ENCODE data around the gene C2CD2.
"Not testable (repeated sequence)": the region's sequence is repeated elsewhere in the genome, so short reads cannot be mapped to it uniquely, and the experiment has no call there.

Gene C2CD2

GRCh38 chr21:41958886-41959563 lies 5.2 kb upstream of the C2CD2 start:
- DNase-seq (ENCODE audit: low read depth in 3 of 3, low spot score in 1 of 3), result no peak

- no peak for DNase-seq (ENCODE audit: low read depth in 3 of 3, low spot score in 1 of 3)
Observed at GRCh38 chr21:41957991-41958766, 4.4 kb upstream of the C2CD2 start.

- DNase-seq (ENCODE audit: low read depth in 3 of 3, low spot score in 1 of 3), result no peak
Observed at GRCh38 chr21:41956926-41957729, 3.3 kb upstream of the C2CD2 start.

GRCh38 chr21:41955516-41955915 lies 1.7 kb upstream of the C2CD2 start:
- DNase-seq (ENCODE audit: low read depth in 3 of 3, low spot score in 1 of 3), result no peak

- no peak for DNase-seq (ENCODE audit: low read depth in 3 of 3, low spot score in 1 of 3)
Observed at GRCh38 chr21:41954654-41955499, 1.1 kb upstream of the C2CD2 start.

- DNase-seq (ENCODE audit: low read depth in 3 of 3, low spot score in 1 of 3), result no peak
Observed at GRCh38 chr21:41953249-41953830, 478 bp downstream of the C2CD2 start.

GRCh38 chr21:41952568-41953248 lies 1.1 kb downstream of the C2CD2 start:
- DNase-seq (ENCODE audit: low read depth in 3 of 3, low spot score in 1 of 3), result no peak

GRCh38 chr21:41951876-41952567 lies 1.8 kb downstream of the C2CD2 start:
- no peak for DNase-seq (ENCODE audit: low read depth in 3 of 3, low spot score in 1 of 3)

- DNase-seq (ENCODE audit: low read depth in 3 of 3, low spot score in 1 of 3), result no peak
Observed at GRCh38 chr21:41950941-41951351, 2.9 kb downstream of the C2CD2 start.

GRCh38 chr21:41949631-41950030 lies 4.2 kb downstream of the C2CD2 start:
- not testable (repeated sequence) for DNase-seq (ENCODE audit: low read depth in 3 of 3, low spot score in 1 of 3)

GRCh38 chr21:41948901-41949300 lies 4.9 kb downstream of the C2CD2 start:
- no peak for DNase-seq (ENCODE audit: low read depth in 3 of 3, low spot score in 1 of 3)

- DNase-seq (ENCODE audit: low read depth in 3 of 3, low spot score in 1 of 3), result no peak
Observed at GRCh38 chr21:41948078-41948895, 5.5 kb downstream of the C2CD2 start.

- DNase-seq (ENCODE audit: low read depth in 3 of 3, low spot score in 1 of 3), result no peak
Observed at GRCh38 chr21:41945982-41946381, 7.8 kb downstream of the C2CD2 start.

- DNase-seq (ENCODE audit: low read depth in 3 of 3, low spot score in 1 of 3), result no peak
Observed at GRCh38 chr21:41943851-41944250, 10.0 kb downstream of the C2CD2 start.

- DNase-seq (ENCODE audit: low read depth in 3 of 3, low spot score in 1 of 3), result no peak
Observed at GRCh38 chr21:41942457-41942856, 11.4 kb downstream of the C2CD2 start.

- DNase-seq (ENCODE audit: low read depth in 3 of 3, low spot score in 1 of 3), result no peak
Observed at GRCh38 chr21:41941941-41942340, 11.9 kb downstream of the C2CD2 start.

- DNase-seq (ENCODE audit: low read depth in 3 of 3, low spot score in 1 of 3), result no peak
Observed at GRCh38 chr21:41940431-41940830, 13.4 kb downstream of the C2CD2 start.

GRCh38 chr21:41939391-41939790 lies 14.4 kb downstream of the C2CD2 start:
- no peak for DNase-seq (ENCODE audit: low read depth in 3 of 3, low spot score in 1 of 3)

Measured in stimulated activated CD4-positive, alpha-beta T cell treated with anti-CD3 and anti-CD28 coated beads, TNF-alpha, amount 100 ng/mL, for 1 hour (primary cell).